ENCODE results near the gene CD320.
"Not testable (repeated sequence)": the region's sequence is repeated elsewhere in the genome, so short reads cannot be mapped to it uniquely, and the experiment has no call there.

Gene CD320

GRCh38 chr19:8302357-8302691 lies 5.8 kb downstream of the CD320 start:
- Histone ChIP-seq H3K9ac (ENCODE audit: low read depth, low read length) (no peak overlapping the region), H3K4me1 (ENCODE audit: control insufficient read depth, insufficient read depth, low read length) (no peaks in the 10 kb centered on the region), H3K36me3 (ENCODE audit: control insufficient read depth, insufficient read depth, low read length) (peaks cover 8% of the 10 kb centered on the region), H3K4me3 (ENCODE audit: low read depth, low read length) (no peak overlapping the region), H3K27me3 (ENCODE audit: control insufficient read depth, insufficient read depth, low read length) (no peaks in the 10 kb centered on the region), H3K9me3 (ENCODE audit: control insufficient read depth, insufficient read depth, low read length) (no peaks in the 10 kb centered on the region)

DNA sequence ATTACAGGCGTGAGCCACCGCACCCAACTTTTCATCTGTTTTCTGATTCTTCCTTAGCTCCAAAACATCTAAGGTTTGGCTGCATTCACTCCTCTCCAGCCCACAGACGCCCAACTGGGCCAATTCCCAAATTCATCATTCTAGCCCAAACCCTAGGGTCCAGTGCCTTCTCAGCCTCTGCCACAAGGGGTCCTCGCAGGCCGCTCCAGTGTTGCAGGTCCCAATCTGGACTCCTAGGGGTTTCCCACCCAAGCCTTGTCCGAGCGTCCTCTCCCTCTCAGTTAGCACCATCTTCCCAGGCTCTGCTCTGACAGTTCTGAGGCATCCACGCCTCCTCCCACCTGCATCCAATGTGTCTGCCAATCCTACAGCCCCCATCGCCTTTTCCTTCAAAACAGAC lies 16.8 kb downstream of the CD320 start:
- not testable (repeated sequence) for H3K4me3 ChIP-seq (ENCODE audit: low read depth, low read length); H3K4me1 ChIP-seq (ENCODE audit: control insufficient read depth, insufficient read depth, low read length); H3K9me3 ChIP-seq (ENCODE audit: control insufficient read depth, insufficient read depth, low read length); H3K27me3 ChIP-seq (ENCODE audit: control insufficient read depth, insufficient read depth, low read length); H3K9ac ChIP-seq (ENCODE audit: low read depth, low read length); H3K36me3 ChIP-seq (ENCODE audit: control insufficient read depth, insufficient read depth, low read length)

- not testable (repeated sequence) for H3K27me3 ChIP-seq (ENCODE audit: control insufficient read depth, insufficient read depth, low read length); H3K4me1 ChIP-seq (ENCODE audit: control insufficient read depth, insufficient read depth, low read length); H3K9me3 ChIP-seq (ENCODE audit: control insufficient read depth, insufficient read depth, low read length); H3K9ac ChIP-seq (ENCODE audit: low read depth, low read length); H3K4me3 ChIP-seq (ENCODE audit: low read depth, low read length); H3K36me3 ChIP-seq (ENCODE audit: control insufficient read depth, insufficient read depth, low read length)
Observed at GRCh38 chr19:8276508-8276907, 31.6 kb downstream of the CD320 start.

GRCh38 chr19:8269724-8270123 lies 38.4 kb downstream of the CD320 start:
- Histone ChIP-seq H3K27me3 (ENCODE audit: control insufficient read depth, insufficient read depth, low read length) (peaks cover 5% of the 10 kb centered on the region), H3K4me1 (ENCODE audit: control insufficient read depth, insufficient read depth, low read length) (peaks cover 5% of the 10 kb centered on the region), H3K4me3 (ENCODE audit: low read depth, low read length) (no peak overlapping the region), H3K9me3 (ENCODE audit: control insufficient read depth, insufficient read depth, low read length) (no peaks in the 10 kb centered on the region), H3K36me3 (ENCODE audit: control insufficient read depth, insufficient read depth, low read length) (no peaks in the 10 kb centered on the region), H3K9ac (ENCODE audit: low read depth, low read length) (no peak overlapping the region)

- H3K9me3 ChIP-seq (ENCODE audit: control insufficient read depth, insufficient read depth, low read length) = no peaks in the 10 kb centered on the region
- H3K4me1 ChIP-seq (ENCODE audit: control insufficient read depth, insufficient read depth, low read length) = peaks cover 5% of the 10 kb centered on the region
- no peaks in the 10 kb centered on the region for H3K36me3 ChIP-seq (ENCODE audit: control insufficient read depth, insufficient read depth, low read length)
- no peak overlapping the region for H3K4me3 ChIP-seq (ENCODE audit: low read depth, low read length)
- peaks cover 5% of the 10 kb centered on the region for H3K27me3 ChIP-seq (ENCODE audit: control insufficient read depth, insufficient read depth, low read length)
- H3K9ac ChIP-seq (ENCODE audit: low read depth, low read length) = no peak overlapping the region
Observed at GRCh38 chr19:8265872-8266271, 42.3 kb downstream of the CD320 start.

DNA sequence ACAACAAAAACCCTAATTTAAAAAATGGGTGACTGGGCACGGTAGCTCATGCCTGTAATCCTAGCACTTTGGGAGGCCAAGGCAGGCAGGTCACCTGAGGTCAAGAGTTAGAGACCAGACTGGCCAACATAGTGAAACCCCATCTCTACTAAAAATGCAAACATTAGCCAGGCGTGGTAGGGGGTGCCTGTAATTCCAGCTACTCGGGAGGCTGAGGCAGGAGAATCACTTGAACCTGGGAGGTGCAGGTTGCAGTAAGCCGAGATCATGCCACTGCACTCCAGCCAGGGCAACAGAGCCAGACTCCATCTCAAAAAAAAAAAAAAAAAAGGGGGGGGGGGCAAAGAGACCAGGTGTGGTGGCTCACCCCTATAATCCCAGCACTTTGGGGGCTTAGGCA lies 43.9 kb downstream of the CD320 start:
- not testable (repeated sequence) for H3K9me3 ChIP-seq (ENCODE audit: control insufficient read depth, insufficient read depth, low read length); H3K27me3 ChIP-seq (ENCODE audit: control insufficient read depth, insufficient read depth, low read length); H3K9ac ChIP-seq (ENCODE audit: low read depth, low read length); H3K4me1 ChIP-seq (ENCODE audit: control insufficient read depth, insufficient read depth, low read length); H3K36me3 ChIP-seq (ENCODE audit: control insufficient read depth, insufficient read depth, low read length); H3K4me3 ChIP-seq (ENCODE audit: low read depth, low read length)

DNA sequence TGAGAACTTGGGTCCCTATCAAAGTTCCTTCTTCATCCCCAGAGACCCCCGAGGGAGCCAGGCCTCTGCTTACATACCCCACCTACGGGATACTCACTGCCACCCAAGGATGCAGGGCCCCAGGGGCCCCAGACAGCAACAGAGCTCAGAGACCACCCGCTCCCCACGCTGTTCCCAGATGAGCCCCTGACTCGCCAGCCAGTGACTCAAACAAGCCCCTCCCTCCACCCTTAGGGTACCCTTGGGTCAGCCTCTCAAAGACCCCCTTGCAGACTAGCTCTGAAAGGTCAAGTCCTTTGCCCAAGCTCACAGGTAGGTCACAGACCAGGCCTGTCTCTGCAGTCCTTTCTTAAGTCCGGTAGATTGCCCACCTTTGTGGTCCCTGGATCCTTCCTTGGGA lies 45.7 kb downstream of the CD320 start:
- no peak overlapping the region for H3K4me3 ChIP-seq (ENCODE audit: low read depth, low read length)
- H3K9me3 ChIP-seq (ENCODE audit: control insufficient read depth, insufficient read depth, low read length) = no peaks in the 10 kb centered on the region
- H3K4me1 ChIP-seq (ENCODE audit: control insufficient read depth, insufficient read depth, low read length) = peaks cover 5% of the 10 kb centered on the region
- no peaks in the 10 kb centered on the region for H3K27me3 ChIP-seq (ENCODE audit: control insufficient read depth, insufficient read depth, low read length)
- no peak overlapping the region for H3K9ac ChIP-seq (ENCODE audit: low read depth, low read length)
- peaks cover 10% of the 10 kb centered on the region for H3K36me3 ChIP-seq (ENCODE audit: control insufficient read depth, insufficient read depth, low read length)

DNA sequence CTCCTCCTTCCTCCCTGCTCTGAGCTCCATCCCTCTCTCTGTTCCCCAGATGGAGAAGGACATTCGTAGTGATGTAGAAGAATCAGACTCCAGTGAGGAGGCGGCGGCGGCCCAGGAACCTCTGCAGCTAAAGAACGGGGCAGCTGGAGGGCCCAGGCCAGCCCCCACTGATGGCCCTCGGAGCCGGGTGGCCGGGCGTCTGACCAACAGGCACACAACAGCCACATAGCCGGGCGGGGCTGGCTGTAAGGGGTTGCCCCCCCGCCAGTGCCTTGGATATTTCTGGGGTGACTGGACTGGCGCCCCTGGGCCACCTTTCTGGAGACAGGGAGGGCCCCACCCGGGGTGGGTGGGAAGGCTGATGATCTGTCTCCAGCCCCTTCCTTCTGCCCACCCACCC lies 46.3 kb downstream of the CD320 start:
- Histone ChIP-seq H3K9me3 (ENCODE audit: control insufficient read depth, insufficient read depth, low read length) (no peaks in the 10 kb centered on the region), H3K27me3 (ENCODE audit: control insufficient read depth, insufficient read depth, low read length) (no peaks in the 10 kb centered on the region), H3K4me3 (ENCODE audit: low read depth, low read length) (no peak overlapping the region), H3K9ac (ENCODE audit: low read depth, low read length) (no peak overlapping the region), H3K4me1 (ENCODE audit: control insufficient read depth, insufficient read depth, low read length) (peaks cover 5% of the 10 kb centered on the region), H3K36me3 (ENCODE audit: control insufficient read depth, insufficient read depth, low read length) (peaks cover 13% of the 10 kb centered on the region)

DNA sequence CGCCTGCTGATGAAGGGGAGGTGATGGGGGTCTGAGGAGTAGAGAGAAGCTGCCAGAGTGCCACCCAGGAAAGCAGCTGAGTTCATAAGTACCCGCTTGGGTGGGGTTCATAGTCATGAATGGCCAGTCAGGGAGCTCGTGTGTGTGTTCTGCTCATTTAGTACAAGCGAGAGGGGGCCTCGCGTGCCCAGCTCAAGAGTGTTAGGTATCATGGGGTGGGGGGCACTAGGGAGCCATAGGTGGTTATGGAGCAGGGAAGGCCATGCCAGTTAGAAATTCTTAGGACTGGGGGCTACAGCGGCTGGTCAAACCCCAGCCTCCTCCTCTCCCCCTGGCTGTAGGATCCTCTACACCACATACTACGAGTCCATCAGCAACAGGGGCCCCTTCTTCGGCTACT lies 46.8 kb downstream of the CD320 start:
- Histone ChIP-seq H3K9ac (ENCODE audit: low read depth, low read length) (no peak overlapping the region), H3K36me3 (ENCODE audit: control insufficient read depth, insufficient read depth, low read length) (peaks cover 18% of the 10 kb centered on the region), H3K9me3 (ENCODE audit: control insufficient read depth, insufficient read depth, low read length) (no peaks in the 10 kb centered on the region), H3K4me1 (ENCODE audit: control insufficient read depth, insufficient read depth, low read length) (peaks cover 5% of the 10 kb centered on the region), H3K4me3 (ENCODE audit: low read depth, low read length) (no peak overlapping the region), H3K27me3 (ENCODE audit: control insufficient read depth, insufficient read depth, low read length) (no peaks in the 10 kb centered on the region)

DNA sequence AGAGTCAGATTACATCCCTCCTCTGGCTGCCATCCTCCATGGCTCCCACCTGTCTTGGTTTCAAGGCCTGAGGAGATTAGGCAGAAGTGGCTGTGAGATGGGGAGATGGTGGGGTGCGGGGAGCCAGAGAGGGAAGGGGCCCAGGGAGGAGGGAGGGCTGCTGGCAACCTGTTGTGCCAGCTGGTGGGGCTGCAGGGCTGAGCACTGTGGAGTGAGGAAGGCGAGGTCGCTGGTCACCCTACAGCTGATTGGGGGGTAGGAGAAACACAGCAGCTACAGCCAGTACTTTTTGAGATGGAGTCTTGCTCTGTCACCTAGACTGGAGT lies 48.3 kb downstream of the CD320 start:
- Histone ChIP-seq H3K4me1 (ENCODE audit: control insufficient read depth, insufficient read depth, low read length) (no peaks in the 10 kb centered on the region), H3K9me3 (ENCODE audit: control insufficient read depth, insufficient read depth, low read length) (no peaks in the 10 kb centered on the region), H3K9ac (ENCODE audit: low read depth, low read length) (no peak overlapping the region), H3K36me3 (ENCODE audit: control insufficient read depth, insufficient read depth, low read length) (peaks cover 28% of the 10 kb centered on the region), H3K4me3 (ENCODE audit: low read depth, low read length) (no peak overlapping the region), H3K27me3 (ENCODE audit: control insufficient read depth, insufficient read depth, low read length) (no peaks in the 10 kb centered on the region)

DNA sequence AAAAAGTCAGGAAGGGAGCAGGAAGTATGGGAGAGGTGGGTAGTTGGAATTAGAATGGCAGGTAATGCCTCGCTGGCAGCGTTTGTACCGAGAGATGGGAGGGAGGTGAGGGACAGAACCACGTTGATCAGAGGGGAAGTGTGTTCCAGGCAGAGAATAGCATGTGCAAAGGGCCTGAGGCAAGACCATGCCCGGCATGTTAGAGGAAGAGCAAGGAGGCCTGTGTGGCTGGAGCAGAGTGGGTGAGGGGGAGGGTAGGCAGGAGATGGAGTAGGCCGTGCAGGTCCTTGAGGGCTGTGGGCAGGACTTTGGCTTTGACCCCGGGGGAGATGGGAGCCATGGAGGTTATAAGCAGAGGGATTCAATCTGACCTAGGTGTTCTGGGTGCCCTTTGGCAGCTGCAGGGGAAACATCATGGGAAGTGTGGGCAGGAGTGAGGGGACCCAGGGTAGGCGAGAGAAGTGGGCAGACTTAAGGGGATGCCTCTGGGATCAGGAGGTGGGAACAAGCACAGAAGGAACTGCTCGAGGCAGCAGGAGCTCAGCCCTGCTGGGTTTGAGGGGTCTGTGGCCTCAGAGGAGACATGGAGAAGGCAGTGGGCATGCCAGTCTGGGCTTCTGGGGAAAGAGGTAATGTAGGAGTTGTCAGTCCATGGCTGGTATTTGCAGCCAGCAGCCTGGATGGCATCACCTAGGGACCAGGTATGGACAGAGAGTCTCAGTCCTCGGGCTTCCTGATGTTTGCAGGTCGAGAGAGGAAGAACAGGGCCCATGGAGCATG lies 48.8 kb downstream of the CD320 start:
- no peak overlapping the region for H3K9ac ChIP-seq (ENCODE audit: low read depth, low read length)
- H3K36me3 ChIP-seq (ENCODE audit: control insufficient read depth, insufficient read depth, low read length) = peaks cover 30% of the 10 kb centered on the region
- H3K9me3 ChIP-seq (ENCODE audit: control insufficient read depth, insufficient read depth, low read length) = no peaks in the 10 kb centered on the region
- H3K4me3 ChIP-seq (ENCODE audit: low read depth, low read length) = no peak overlapping the region
- H3K27me3 ChIP-seq (ENCODE audit: control insufficient read depth, insufficient read depth, low read length) = no peaks in the 10 kb centered on the region
- H3K4me1 ChIP-seq (ENCODE audit: control insufficient read depth, insufficient read depth, low read length) = no peaks in the 10 kb centered on the region

GRCh38 chr19:8257052-8257443 lies 51.1 kb downstream of the CD320 start:
- Histone ChIP-seq H3K9me3 (ENCODE audit: control insufficient read depth, insufficient read depth, low read length) (no peaks in the 10 kb centered on the region), H3K9ac (ENCODE audit: low read depth, low read length) (no peak overlapping the region), H3K4me3 (ENCODE audit: low read depth, low read length) (no peak overlapping the region), H3K27me3 (ENCODE audit: control insufficient read depth, insufficient read depth, low read length) (no peaks in the 10 kb centered on the region), H3K36me3 (ENCODE audit: control insufficient read depth, insufficient read depth, low read length) (peaks cover 33% of the 10 kb centered on the region), H3K4me1 (ENCODE audit: control insufficient read depth, insufficient read depth, low read length) (no peaks in the 10 kb centered on the region)
